Stimulated activated CD4-positive, alpha-beta T cell treated with anti-CD3 and anti-CD28 coated beads, Interleukin-1b, Interleukin-23, amount 100 ng/mL, for 48 hours (primary cell): ENCODE measurements around the gene SLC25A41.

Source experiments
- DNase-seq: peaks from one replicate; pipeline ENCODE4 v3.0.0-alpha.2; 2020

Gene SLC25A41

GRCh38 chr19:6425732-6426620, 7.6 kb downstream of the SLC25A41 start:
- peak; percentile 19 for DNase-seq

GRCh38 chr19:6424939-6425731, 8.4 kb downstream of the SLC25A41 start:
- DNase-seq = peak; percentile 100

GRCh38 chr19:6424195-6424938, 9.2 kb downstream of the SLC25A41 start, which contains the start of gene KHSRP:
TSS of gene KHSRP (minus strand) at chr19:6424811. CDS start at chr19:6424701, 110 bp downstream.
- DNase-seq = peak; percentile 20

GRCh38 chr19:6423499-6424194, 9.9 kb downstream of the SLC25A41 start:
- DNase-seq = peak; percentile 49

- no peak for DNase-seq
These were observed 12.2 kb downstream of the SLC25A41 start for GRCh38 chr19:6421075-6422014.

- DNase-seq = no peak
These were observed 15.0 kb downstream of the SLC25A41 start for GRCh38 chr19:6418562-6418932.

GRCh38 chr19:6417713-6418561, 15.6 kb downstream of the SLC25A41 start:
- no peak for DNase-seq

- no peak for DNase-seq
These were observed 16.7 kb downstream of the SLC25A41 start for GRCh38 chr19:6416658-6417405.

- no peak for DNase-seq
These were observed 17.9 kb downstream of the SLC25A41 start for GRCh38 chr19:6415591-6416190.

GRCh38 chr19:6414793-6415590, 18.6 kb downstream of the SLC25A41 start:
- no peak for DNase-seq

GRCh38 chr19:6413721-6414643, 19.6 kb downstream of the SLC25A41 start:
- DNase-seq = no peak

GRCh38 chr19:6413291-6413690, 20.3 kb downstream of the SLC25A41 start:
- no peak for DNase-seq

- peak; percentile 51 for DNase-seq
These were observed 21.0 kb downstream of the SLC25A41 start for GRCh38 chr19:6412447-6413091.

- DNase-seq = no peak
These were observed 21.5 kb downstream of the SLC25A41 start for GRCh38 chr19:6412061-6412446.

- no peak for DNase-seq
These were observed 24.2 kb downstream of the SLC25A41 start for GRCh38 chr19:6409346-6409745.

GRCh38 chr19:6406401-6406800, 27.2 kb downstream of the SLC25A41 start:
- no peak for DNase-seq
